Stimulated activated CD4-positive, alpha-beta T cell treated with anti-CD3 and anti-CD28 coated beads, Interleukin-15, amount 100 ng/mL, for 24 hours (primary cell): ENCODE data around the gene RAPH1.
A peak's percentile ranks its signal among the peaks of the same experiment; 100 is the strongest.

Experiments used
- DNase-seq: peaks from one replicate; pipeline ENCODE4 v3.0.0-alpha.2; 2020

Gene RAPH1, protein sequence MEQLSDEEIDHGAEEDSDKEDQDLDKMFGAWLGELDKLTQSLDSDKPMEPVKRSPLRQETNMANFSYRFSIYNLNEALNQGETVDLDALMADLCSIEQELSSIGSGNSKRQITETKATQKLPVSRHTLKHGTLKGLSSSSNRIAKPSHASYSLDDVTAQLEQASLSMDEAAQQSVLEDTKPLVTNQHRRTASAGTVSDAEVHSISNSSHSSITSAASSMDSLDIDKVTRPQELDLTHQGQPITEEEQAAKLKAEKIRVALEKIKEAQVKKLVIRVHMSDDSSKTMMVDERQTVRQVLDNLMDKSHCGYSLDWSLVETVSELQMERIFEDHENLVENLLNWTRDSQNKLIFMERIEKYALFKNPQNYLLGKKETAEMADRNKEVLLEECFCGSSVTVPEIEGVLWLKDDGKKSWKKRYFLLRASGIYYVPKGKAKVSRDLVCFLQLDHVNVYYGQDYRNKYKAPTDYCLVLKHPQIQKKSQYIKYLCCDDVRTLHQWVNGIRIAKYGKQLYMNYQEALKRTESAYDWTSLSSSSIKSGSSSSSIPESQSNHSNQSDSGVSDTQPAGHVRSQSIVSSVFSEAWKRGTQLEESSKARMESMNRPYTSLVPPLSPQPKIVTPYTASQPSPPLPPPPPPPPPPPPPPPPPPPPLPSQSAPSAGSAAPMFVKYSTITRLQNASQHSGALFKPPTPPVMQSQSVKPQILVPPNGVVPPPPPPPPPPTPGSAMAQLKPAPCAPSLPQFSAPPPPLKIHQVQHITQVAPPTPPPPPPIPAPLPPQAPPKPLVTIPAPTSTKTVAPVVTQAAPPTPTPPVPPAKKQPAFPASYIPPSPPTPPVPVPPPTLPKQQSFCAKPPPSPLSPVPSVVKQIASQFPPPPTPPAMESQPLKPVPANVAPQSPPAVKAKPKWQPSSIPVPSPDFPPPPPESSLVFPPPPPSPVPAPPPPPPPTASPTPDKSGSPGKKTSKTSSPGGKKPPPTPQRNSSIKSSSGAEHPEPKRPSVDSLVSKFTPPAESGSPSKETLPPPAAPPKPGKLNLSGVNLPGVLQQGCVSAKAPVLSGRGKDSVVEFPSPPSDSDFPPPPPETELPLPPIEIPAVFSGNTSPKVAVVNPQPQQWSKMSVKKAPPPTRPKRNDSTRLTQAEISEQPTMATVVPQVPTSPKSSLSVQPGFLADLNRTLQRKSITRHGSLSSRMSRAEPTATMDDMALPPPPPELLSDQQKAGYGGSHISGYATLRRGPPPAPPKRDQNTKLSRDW

DNA sequence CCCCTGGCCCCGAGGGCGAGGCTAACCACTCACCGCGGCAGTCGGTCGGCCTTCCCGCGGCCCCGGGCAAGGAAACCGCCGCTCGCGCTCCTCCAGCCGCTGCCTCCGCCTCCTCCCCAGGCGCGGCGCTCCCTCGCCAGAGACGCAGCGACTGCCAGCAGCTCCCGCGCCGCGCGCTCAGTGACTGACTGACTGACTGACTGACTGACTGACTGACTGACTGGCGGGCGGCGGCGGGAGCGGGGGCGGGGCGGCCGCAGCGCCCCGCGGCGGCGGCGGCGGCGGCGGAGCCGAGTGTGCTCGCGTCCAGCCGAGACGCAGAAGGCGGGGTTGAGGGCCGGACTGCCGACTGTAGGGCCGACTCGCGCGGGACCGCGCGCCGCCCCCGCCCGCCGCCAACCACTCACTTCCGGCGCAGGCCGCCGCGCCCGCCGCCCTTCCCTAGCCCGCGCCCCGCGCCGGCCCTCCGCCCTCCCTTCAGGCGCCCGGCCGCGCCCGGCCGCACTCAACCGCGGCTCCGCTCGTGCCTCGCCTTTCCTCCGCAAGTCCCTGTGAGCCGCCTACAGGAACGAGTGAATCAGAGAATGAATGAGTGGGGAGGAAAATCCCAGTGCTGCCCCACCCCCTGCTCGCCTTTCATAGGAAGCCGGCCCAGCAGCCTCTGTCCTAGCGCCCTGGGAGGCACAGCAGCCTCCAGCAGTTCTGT lies at the start of gene RAPH1:
Gene RAPH1 (minus strand): TSS at position 224 of the 706 bp plus-strand sequence. CDS start 39,948 bp downstream, outside the sequence.
- DNase-seq: peak; percentile 83

DNA sequence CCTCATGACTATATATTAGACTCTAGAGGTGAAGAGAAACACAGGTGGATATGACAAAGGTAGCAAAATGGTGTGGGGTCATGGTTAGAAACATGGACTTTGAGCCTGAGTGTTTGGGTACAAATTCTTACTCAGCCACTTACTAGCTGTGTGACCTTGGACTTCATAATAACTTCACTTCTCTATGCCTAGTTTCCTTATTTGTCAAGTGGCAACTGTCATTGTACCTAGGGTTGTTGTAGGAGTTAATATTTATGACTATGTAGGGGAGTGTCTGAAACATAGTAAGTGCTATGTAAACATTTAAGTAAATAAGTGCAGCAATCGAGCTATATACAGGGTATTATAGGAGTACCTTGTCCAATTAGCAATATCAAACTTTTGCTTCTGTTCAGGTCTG lies 49.7 kb upstream of the RAPH1 start:
- DNase-seq: no peak

DNA sequence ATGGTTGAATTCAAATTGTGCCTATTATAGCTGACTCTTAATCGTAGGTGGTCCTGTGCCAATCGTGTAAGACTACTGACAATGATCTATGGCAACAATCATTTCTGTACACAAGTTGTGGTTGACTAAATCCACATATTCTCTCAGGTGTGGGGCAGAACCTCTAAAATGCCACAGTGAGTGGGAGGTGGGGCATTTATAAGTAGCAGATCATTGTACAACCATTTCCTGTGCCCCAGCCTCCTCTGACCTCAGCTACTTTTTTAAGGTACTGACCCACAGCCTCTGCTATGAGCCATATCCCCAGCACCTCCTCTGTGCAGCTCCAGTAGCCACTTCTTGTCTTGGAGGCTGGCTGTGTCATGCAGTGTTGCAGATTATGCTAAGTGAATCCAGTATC lies 48.6 kb upstream of the RAPH1 start:
- peak; percentile 42 for DNase-seq

DNA sequence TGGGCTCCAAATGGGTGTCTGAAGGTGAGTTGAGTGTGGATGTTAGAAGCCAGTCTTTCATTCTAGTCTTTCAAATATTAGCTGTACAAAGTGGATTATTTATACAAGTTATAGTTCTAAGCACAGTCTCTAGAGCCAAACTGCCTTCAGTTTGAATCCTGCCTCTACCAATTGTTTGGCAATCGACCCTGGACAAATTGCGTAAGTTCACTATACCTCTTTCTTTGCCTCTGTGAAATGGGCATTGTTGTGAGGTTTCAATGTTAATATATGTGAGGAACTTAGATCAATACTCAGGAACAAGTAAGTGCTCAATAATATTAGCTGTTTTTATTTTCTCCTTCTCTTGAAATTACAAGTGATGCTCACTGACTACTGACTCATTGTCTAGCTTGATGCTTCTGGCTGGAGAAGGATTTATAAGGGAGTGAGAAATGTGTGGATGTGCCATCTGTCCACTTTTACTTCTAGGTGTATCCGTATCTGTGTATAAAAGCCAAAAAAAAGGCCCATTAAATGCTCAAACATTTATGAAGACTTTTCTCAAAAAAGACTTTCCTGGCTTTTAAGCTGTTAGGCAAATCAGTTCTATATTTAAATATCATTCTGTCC lies 48.1 kb upstream of the RAPH1 start:
- DNase-seq: no peak

DNA sequence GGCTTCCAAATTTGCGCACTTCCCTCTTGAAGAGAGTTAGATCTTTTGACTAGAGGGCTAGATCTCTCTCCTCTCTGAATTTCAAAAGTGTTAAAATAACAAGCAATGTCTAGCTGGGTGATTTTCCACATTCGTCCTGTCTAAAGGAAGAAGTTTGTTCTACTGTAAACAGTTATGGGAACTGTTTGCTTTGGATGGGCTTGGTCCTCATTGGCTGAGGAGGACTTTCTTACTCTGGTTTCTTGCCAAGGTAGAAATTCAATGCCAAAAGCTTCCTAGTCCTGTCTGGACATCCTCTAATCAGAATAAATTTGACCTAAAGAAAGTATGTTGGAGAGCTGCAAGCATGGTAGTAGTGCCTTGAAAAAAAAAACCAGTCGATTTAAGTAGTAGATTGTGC lies 47.4 kb upstream of the RAPH1 start:
- no peak for DNase-seq

DNA sequence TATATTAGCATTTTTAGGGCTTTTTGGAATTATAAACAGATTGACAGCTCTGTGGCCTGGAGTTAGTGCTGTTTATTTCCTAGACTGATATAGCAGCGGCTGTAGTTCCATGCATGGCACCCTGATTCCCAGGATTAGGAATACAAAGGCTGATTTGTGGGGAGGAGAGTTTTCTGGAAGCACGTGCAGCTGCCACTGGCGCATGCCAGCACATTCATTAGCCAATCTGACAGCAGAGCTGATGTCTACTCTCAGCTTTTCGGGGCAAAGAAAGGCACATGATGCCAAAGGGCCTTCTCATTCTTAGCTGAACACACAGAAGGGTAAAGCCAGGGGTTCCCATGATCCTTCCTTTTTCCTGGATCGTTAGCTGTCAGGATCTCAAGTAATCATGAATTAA lies 45.7 kb upstream of the RAPH1 start:
- DNase-seq: no peak

DNA sequence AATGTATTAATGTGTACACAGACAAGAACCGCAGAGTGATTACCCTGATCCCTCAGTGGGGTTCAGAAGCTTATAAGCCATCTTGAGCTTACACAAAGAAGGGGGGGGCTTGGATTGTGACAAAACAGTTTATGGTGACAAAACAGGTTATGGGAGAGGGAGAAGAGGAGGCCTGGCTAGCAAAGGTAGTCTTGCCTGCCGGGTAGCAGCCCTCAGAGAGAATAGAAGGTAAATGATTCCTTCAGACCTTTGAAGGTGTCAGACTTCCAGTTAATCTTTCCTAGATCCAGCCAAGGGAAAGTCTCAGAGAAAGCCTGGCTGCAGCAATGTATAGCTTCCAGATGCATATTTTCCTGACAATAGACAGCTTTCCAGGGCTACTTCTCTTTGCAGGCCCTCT lies 44.6 kb upstream of the RAPH1 start:
- DNase-seq: no peak

DNA sequence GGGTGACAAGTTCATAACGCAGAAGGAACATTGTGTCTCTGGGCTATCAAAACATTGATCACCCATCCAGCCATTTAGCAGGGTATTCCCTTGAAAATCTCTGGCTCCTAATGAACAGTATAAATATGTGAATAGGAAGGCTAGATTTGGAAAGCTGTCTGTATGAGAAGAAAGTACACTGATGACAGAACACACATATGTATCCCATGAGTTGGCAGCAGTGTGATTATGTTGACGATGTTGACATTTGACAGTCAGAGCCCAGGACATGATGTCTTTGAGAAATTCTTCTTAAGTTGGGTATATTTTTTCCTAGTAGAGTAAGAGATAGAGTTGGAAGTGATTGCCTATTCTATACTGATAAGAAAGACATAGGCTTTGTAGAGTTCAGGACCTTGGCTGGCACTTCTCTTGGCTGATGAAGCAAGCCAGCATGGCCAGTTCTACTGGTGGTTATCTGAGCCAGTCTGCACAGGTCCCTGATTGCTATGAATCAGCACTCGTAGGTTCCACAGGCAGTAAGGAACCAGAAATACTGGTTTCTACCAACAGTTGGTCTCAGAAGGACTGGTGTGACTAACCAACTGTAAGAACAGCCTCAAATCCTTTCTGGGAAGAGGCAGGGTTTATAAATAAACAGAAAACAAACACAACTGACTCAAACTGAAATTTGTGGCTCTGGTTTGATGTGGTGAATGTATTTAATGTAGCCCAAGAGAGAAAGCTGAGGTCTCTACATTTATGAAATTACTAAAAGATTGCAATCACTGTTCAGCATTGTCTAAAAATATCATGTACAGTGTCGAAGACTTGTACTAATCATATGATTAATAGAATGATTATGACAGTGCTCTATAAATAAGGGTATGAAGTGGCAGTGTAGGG lies 43.9 kb upstream of the RAPH1 start:
- peak; percentile 54 for DNase-seq

DNA sequence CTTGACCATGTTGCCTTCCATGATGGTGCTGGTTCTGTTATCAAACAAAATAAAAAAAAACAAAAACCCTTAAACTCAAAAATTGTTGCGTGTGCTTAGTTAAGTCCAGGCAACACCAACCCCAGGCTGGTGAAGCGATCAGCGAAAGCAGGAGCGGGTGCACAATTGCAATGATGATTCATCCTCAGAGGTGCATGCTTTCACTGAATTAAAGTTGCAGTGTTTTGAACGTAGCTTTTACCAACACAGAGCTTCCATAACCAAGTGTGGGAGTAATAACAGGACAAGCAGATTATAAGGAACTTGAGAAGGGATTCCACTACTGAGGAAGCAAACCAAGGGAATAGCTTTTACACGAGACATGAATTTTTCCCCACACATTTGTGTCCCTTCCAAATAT lies 39.7 kb upstream of the RAPH1 start:
- no peak for DNase-seq

DNA sequence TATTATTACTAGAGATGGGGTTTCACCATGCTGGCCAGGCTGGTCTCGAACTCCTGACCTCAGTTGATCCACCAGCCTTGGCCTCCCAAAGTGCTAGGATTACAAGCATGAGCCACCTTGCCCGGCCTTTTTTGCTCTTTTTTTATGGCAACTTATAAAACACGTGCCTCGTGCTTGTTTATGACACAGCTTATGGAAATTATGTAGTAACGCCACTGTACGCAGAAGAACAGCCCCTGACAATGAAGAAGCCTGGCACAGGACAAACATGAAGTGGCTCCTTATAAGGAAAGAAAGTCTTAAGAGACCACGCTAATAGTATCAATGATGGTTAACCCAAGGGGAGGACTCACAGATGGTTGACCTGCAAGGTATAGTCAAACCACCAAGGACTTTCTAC lies 37.2 kb upstream of the RAPH1 start:
- no peak for DNase-seq

DNA sequence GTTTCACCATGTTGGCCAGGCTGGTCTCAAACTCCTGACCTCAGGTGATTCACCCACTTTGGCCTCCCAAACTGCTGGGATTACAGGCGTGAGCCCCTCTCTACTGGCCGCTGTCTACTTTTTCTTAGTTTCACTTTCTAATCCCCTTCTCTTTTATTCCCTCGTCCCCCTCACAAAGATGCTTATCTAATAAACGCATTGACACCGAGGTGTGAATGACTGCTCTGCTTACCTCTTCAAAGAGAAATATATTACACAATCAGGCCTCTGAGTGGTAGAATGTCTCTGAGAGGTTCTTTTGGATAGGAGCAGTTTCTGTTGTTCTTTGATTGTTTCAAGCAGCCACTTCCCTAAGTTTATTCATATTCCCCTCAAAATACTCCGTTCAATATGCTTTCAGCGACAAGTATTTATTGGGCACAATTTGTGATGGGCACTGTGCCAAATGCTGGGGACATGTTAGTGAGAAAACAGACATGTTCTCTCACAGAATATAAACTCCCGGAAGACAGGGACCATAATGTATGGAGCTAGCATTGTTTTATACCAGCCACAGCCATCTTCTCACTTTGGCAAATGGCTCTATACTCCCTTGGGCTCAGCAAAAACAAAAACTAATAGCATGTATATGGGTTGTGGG lies 34.7 kb upstream of the RAPH1 start:
- DNase-seq: no peak

DNA sequence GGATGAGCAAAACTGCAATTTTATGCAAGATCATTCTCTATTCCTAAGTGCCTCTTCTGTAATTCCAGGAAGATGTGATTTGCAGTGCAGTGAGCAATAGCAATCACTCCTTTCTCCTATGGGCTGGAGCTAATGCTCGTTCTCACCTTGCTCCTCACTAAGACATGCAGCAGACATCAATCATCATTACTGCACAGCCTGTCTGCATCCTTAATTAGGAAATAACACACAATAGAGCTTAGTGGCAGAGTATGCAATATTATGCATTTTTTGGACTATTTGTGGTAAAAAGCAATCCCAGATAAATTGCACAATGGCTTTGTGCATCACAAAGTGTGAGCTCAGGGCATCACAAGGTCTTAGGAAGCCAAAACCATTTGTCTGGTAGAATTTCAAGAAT lies 32.6 kb upstream of the RAPH1 start:
- no peak for DNase-seq

DNA sequence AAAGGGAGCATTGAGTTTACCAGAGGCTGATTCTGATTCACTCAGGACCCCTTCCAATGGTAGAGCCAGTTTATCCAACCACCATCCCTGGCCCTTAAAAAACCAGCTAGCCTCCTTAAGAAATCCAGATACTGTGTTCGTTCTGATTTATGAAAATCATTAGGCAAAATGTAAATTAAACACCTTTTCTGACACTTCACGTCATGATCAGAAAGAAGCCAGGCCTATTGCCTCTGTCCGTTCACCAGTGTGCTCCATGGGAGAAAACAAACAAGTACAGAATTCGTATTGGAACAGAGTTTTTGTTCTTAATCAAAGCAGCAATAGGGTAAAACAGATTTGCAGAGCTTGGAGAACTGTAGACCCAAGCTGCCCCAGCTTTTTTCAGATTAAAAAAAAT lies 31.1 kb upstream of the RAPH1 start:
- no peak for DNase-seq

DNA sequence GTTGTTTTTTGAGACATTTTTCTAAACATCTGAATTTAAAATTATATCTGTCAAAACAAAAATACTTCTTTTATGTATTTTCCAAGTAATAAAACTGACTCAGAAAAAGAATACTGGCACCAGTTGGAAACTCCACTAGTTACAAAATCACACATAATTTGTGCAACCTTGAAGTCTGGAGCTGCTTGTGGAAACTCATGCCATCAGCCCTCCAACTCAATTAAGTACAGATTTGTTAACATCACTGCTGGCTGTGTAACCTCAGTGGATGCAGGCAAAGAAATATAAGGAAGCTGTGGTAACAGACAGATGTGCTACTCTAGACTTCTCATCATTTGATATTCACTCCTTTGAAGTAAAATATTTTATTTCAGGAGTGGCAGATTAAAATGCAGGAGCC lies 30.0 kb upstream of the RAPH1 start:
- no peak for DNase-seq

DNA sequence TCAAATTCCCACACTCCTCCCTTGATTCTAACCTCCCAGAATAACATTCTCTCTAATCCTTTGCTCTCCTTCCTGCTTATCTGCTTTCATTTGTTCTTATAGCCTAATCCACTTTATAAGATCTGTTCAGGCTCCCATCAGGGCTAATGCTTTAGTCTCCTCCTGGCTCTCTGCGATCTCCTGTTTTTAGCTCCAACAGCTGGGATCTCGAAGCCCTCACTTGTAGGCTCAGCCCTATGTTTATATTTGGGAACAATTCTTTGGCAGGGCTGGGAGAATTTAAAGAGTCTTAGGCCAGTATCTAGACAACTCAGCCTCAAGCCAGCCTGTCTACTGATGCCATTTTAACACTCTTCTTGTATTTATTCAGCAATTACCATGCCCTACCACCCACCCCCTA lies 27.2 kb upstream of the RAPH1 start:
- DNase-seq: no peak

DNA sequence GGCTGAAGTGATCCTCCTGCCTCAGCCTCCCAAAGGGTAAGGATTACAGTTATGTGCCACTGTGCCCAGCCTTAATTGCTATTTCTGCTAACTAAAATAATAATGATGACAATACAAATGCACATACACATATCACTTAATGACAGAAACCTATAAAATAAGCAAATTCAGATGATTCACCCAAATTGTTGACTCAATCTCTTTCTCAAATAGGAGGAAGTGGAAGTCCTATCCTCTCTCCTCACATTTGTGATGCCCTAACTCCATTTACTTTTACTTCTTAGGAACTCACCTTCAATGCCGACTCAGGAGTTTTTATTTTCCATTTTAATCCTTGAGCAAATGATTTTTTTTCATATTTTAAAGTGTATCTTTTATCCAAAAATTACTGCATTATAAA lies 24.5 kb upstream of the RAPH1 start:
- DNase-seq: no peak

DNA sequence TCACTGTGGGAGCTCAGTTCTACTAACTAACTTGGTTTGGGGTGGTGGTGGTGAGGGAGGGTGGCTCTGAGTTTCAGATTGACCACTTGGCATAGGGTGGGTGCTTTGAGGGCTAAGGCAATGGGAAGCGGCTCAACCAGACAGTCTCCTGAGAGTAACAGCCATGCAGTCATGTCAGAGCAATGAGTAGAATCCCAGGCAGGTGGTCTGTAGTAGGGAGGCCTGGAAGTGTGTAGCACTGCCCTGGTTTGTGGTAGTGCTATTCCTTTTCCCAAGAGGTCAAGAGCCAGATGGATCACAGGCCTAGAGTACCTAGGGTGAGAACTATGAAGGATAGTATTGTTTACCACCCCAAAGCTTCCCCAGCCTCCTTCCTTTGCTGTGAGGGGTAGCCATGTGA lies 18.7 kb upstream of the RAPH1 start:
- DNase-seq: no peak

DNA sequence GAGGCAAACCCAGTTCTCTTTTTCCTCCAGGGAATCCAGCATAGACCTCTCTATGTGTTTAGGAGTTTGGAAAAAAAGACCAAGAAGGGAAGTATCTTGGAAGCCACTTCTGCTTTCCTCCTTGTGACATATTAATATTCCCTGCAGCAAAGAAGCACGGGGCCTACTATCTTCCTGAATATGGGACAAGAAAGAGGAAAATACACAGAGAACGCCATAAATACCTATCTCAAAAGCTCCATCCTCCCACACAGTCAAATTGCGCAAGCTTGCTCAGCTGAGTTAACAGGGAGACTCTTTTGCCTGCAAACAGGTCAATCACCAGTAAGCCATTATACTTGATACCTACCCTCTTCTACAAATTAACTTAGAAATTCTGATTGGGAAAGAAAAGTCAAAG lies 16.7 kb upstream of the RAPH1 start:
- no peak for DNase-seq

DNA sequence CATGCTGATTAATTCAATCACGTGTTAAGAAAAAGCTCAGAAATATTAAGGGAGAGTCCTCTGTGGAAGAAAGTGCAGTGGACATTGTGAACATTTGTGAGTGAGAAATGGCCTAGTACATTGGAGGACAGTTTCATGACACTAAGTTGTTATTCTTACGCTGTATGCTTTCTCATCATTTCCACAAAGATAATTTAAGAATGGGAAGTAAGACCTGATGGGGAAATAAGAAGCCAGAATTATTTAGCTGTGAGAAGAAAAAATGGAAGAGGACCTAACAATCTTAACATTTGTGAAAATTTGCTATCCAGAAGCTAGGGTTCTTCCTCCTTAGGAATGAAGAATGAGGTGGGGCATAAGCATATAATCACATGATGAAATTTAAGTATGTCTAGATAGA lies 15.2 kb upstream of the RAPH1 start:
- DNase-seq: no peak

DNA sequence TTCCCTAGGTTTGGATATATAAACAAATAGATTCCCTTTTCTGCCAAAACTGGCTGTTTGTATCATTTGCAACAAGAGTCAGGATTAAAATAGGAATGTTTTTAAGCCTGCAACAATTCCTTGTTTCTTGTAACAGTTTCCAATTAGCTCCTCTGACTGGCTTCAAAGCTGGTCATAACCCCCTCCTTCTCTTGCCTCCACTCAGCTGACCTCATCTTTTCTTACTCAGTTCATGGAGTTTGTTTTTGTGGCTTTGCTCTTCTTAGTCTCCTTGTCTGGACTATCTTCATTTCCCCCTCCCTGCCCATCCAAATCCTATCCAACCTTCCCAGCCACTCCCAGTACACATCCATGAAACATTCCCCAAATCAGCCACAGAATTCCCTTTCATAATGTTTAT lies 14.3 kb upstream of the RAPH1 start:
- DNase-seq: no peak

DNA sequence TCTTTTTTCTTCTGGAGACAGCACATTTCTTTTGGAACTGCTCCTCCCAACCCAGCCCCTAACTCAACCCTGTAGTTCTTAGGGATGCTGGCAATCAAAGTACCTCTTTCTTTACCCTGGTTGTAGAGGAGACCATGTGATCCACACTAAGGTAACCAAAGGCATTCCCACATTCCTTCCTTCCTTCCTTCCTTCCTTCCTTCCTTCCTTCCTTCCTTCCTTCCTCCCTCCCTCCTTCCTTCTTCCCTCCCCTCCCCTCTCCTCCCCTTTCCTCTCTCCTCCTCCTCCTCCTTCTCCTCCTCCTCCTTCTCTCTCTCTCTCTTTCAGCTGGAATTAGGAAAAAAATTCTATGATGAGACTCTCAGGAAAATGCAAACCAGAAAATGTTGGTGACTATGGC lies 13.8 kb upstream of the RAPH1 start:
- DNase-seq: no peak
